Trophoblast cell (in vitro differentiated cells and primary cell): ENCODE data around the gene ZBTB20.

Experiments used
- DNase-seq, 2 donors: peaks; one replicate each; pipeline ENCODE4 v3.0.0-alpha.2; 2016
- H2AFZ ChIP-seq: 2 replicates; pipeline ENCODE4 v1.6.1; 2013; ENCODE audit warnings: low read length, moderate library complexity, mild to moderate bottlenecking; ENCODE audit not compliant: insufficient read depth, poor library complexity
- H2AK5ac ChIP-seq: 2 replicates; pipeline ENCODE4 v1.6.1; 2013; ENCODE audit warnings: mild to moderate bottlenecking, low read length
- H2BK120ac ChIP-seq: 2 replicates; pipeline ENCODE4 v1.6.1; 2013; ENCODE audit warnings: low read length, mild to moderate bottlenecking, moderate library complexity; ENCODE audit not compliant: insufficient read depth, poor library complexity
- H2BK12ac ChIP-seq: 2 replicates; pipeline ENCODE4 v1.6.1; 2013; ENCODE audit warnings: mild to moderate bottlenecking, low read length, moderate library complexity
- H2BK5ac ChIP-seq: 2 replicates; pipeline ENCODE4 v1.6.1; 2013; ENCODE audit warnings: low read length, low read depth, moderate library complexity, mild to moderate bottlenecking; ENCODE audit not compliant: poor library complexity
- H3K14ac ChIP-seq: 2 replicates; pipeline ENCODE4 v1.6.1; 2013; ENCODE audit warnings: mild to moderate bottlenecking, low read length
- H3K18ac ChIP-seq: 2 replicates; pipeline ENCODE4 v1.6.1; 2013; ENCODE audit warnings: mild to moderate bottlenecking, low read length
- H3K23ac ChIP-seq: 2 replicates; pipeline ENCODE4 v1.6.1; 2013; ENCODE audit warnings: low read length
- H3K27ac ChIP-seq: 2 replicates; pipeline ENCODE4 v1.5.1; 2013; ENCODE audit warnings: low read depth, mild to moderate bottlenecking, inconsistent platforms, low read length, moderate library complexity
- H3K27me3 ChIP-seq: 2 replicates; pipeline ENCODE4 v1.6.1; 2013; ENCODE audit warnings: inconsistent platforms, mild to moderate bottlenecking, low read length, moderate library complexity; ENCODE audit not compliant: insufficient read depth
- H3K36me3 ChIP-seq, 2 experiments: 1 replicate in 1 of 2; 2 replicates in 1 of 2; pipeline ENCODE4 v1.6.1; 2013; ENCODE audit warnings: low read length in 2 of 2, mild to moderate bottlenecking in 2 of 2, moderate library complexity in 1 of 2; ENCODE audit not compliant: insufficient read depth in 2 of 2, control insufficient read depth in 1 of 2
- H3K4ac ChIP-seq: 2 replicates; pipeline ENCODE4 v1.6.1; 2013; ENCODE audit warnings: low read depth, mild to moderate bottlenecking, low read length, moderate library complexity
- H3K4me1 ChIP-seq, 2 experiments: 1 replicate in 1 of 2; 2 replicates in 1 of 2; pipeline ENCODE4 v1.6.1; 2013; ENCODE audit warnings: low read length in 2 of 2, mild to moderate bottlenecking in 2 of 2, moderate library complexity in 1 of 2; ENCODE audit not compliant: insufficient read depth in 2 of 2, control insufficient read depth in 1 of 2
- H3K4me2 ChIP-seq: 2 replicates; pipeline ENCODE4 v1.6.1; 2013; ENCODE audit warnings: inconsistent platforms, mild to moderate bottlenecking, low read length, moderate library complexity
- H3K4me3 ChIP-seq: 2 replicates; pipeline ENCODE4 v1.5.1; 2013; ENCODE audit warnings: mild to moderate bottlenecking, low read depth, low read length, inconsistent platforms
- H3K79me1 ChIP-seq: one replicate; pipeline ENCODE4 v1.6.1; 2013; ENCODE audit warnings: low read length
- H3K79me2 ChIP-seq: 2 replicates; pipeline ENCODE4 v1.6.1; 2013; ENCODE audit warnings: low read length, mild to moderate bottlenecking; ENCODE audit not compliant: control insufficient read depth, insufficient read depth, poor library complexity
- H3K9ac ChIP-seq: 2 replicates; pipeline ENCODE4 v1.6.1; 2013; ENCODE audit warnings: mild to moderate bottlenecking, low read length
- H3K9me3 ChIP-seq: 2 replicates; pipeline ENCODE4 v1.6.1; 2013; ENCODE audit warnings: low read depth, mild to moderate bottlenecking, control low read depth, inconsistent platforms, low read length; ENCODE audit not compliant: insufficient read depth
- H4K12ac ChIP-seq: 2 replicates; pipeline ENCODE4 v1.6.1; 2013; ENCODE audit warnings: low read depth, mild to moderate bottlenecking, low read length, moderate library complexity
- H4K8ac ChIP-seq: 2 replicates; pipeline ENCODE4 v1.6.1; 2013; ENCODE audit warnings: low read depth, mild to moderate bottlenecking, low read length, moderate library complexity
- H4K91ac ChIP-seq: one replicate; pipeline ENCODE4 v1.6.1; 2013; ENCODE audit warnings: low read depth, mild to moderate bottlenecking, low read length, moderate library complexity
- WGBS: extraction: QIAGEN DNeasy Blood & Tissue Kit; methylation state at CpG from one replicate; pipeline ENCODE4 v1.1.7; 2013; ENCODE audit warnings: missing lambda C conversion rate; ENCODE audit not compliant: insufficient read length, insufficient coverage; ENCODE audit errors: extremely low coverage; 5-methylcytosine and 5-hydroxymethylcytosine counted together

The ZBTB20 gene

DNA sequence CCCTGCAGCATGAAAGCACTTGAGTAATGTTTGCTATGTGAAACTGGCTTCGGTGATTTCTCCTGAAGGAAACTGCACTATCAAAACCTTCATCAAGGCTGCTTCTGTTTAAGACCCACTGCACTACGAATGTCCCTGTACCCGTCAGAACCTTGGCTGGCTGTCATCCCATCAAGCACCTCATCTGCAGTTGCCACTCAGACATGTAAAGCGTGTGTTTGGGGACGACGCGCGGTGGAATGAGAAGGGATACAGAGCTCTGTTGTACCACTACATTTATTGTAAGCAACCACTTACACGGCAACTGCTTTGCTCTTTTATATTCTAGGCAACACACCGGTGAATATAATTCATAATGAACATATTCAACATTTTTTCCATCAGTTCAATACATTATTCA is 705.7 kb downstream of the ZBTB20 start:
- Histone ChIP-seq H3K27ac (no peak overlapping the region), H2BK5ac (no peak overlapping the region), H3K4me2 (no peak overlapping the region), H4K12ac (no peak overlapping the region), H4K8ac (no peak overlapping the region), H3K36me3 (no peaks in the 10 kb centered on the region), H2AFZ (no peak overlapping the region), H3K14ac (no peak overlapping the region), H3K27me3 (no peaks in the 10 kb centered on the region), H3K79me1 (no peaks in the 10 kb centered on the region), H3K9me3 (no peaks in the 10 kb centered on the region), H2BK120ac (no peak overlapping the region), H3K4ac (no peak overlapping the region), H4K91ac (no peak overlapping the region), H3K79me2 (no peaks in the 10 kb centered on the region), H3K18ac (no peak overlapping the region), H2AK5ac (no peak overlapping the region), H2BK12ac (no peak overlapping the region), H3K23ac (no peak overlapping the region), H3K9ac (no peak overlapping the region), H3K4me1 (no peaks in the 10 kb centered on the region), H3K4me3 (no peak overlapping the region)
- WGBS: no CpG with 5 or more reads among the region's 10 CpGs
- DNase-seq: peak in 1 of 2 donors; percentile 16

DNA sequence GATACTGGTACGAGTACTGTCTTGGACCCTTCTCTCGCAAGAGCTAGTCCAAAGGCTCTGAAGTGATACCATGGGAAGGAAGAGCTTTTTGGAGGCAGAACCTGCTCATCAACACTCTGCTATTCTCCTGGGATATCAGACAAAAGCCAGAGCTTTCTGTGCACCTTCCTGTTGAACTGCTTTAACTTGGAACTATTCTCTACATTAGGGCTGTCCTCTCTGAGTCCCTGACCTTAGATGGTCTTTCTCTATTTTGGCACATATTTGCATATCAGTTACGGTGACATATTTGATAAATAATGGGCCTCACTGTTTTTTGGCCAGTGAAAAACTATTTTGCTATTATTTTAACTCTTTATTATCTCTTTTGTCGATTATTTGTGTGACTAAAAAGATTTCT is 706.4 kb downstream of the ZBTB20 start:
- WGBS: no CpG with 5 or more reads among the region's 4 CpGs
- Histone ChIP-seq H3K4me2 (no peak overlapping the region), H3K27me3 (no peaks in the 10 kb centered on the region), H3K9me3 (no peaks in the 10 kb centered on the region), H3K27ac (no peak overlapping the region), H3K79me1 (no peaks in the 10 kb centered on the region), H2BK5ac (no peak overlapping the region), H2BK12ac (no peak overlapping the region), H2BK120ac (no peak overlapping the region), H2AK5ac (no peak overlapping the region), H3K18ac (no peak overlapping the region), H3K36me3 (no peaks in the 10 kb centered on the region), H3K4me1 (no peaks in the 10 kb centered on the region), H4K12ac (no peak overlapping the region), H3K4me3 (no peak overlapping the region), H3K79me2 (no peaks in the 10 kb centered on the region), H4K91ac (no peak overlapping the region), H3K4ac (no peak overlapping the region), H2AFZ (no peak overlapping the region), H4K8ac (no peak overlapping the region), H3K23ac (no peak overlapping the region), H3K14ac (no peak overlapping the region), H3K9ac (no peak overlapping the region)
- DNase-seq: no peak

GRCh38 chr3:114439284-114439683 is 707.8 kb downstream of the ZBTB20 start:
- H3K9me3 ChIP-seq: no peaks in the 10 kb centered on the region
- no peaks in the 10 kb centered on the region for H3K4me1 ChIP-seq
- no peak overlapping the region for H2AFZ ChIP-seq
- no peak overlapping the region for H2BK120ac ChIP-seq
- no peak overlapping the region for H3K4me3 ChIP-seq
- H4K91ac ChIP-seq: no peak overlapping the region
- H4K8ac ChIP-seq: no peak overlapping the region
- no peak overlapping the region for H2BK12ac ChIP-seq
- H4K12ac ChIP-seq: no peak overlapping the region
- no peak overlapping the region for H3K4ac ChIP-seq
- no peaks in the 10 kb centered on the region for H3K36me3 ChIP-seq
- H3K27ac ChIP-seq: no peak overlapping the region
- no peak overlapping the region for H2BK5ac ChIP-seq
- H3K23ac ChIP-seq: no peak overlapping the region
- no peaks in the 10 kb centered on the region for H3K27me3 ChIP-seq
- DNase-seq: no peak
- no CpG with 5 or more reads among the region's 1 CpG for WGBS
- H3K4me2 ChIP-seq: no peak overlapping the region
- H3K18ac ChIP-seq: no peak overlapping the region
- no peak overlapping the region for H3K9ac ChIP-seq
- no peak overlapping the region for H3K14ac ChIP-seq
- H3K79me1 ChIP-seq: no peaks in the 10 kb centered on the region
- H3K79me2 ChIP-seq: no peaks in the 10 kb centered on the region
- no peak overlapping the region for H2AK5ac ChIP-seq

GRCh38 chr3:114437897-114438296 is 709.2 kb downstream of the ZBTB20 start:
- Histone ChIP-seq H3K14ac (no peak overlapping the region), H3K4me1 (no peaks in the 10 kb centered on the region), H3K4me3 (no peak overlapping the region), H4K91ac (no peak overlapping the region), H3K36me3 (no peaks in the 10 kb centered on the region), H4K8ac (no peak overlapping the region), H3K27me3 (no peaks in the 10 kb centered on the region), H2BK12ac (no peak overlapping the region), H3K9ac (no peak overlapping the region), H2AFZ (no peak overlapping the region), H2AK5ac (no peak overlapping the region), H3K18ac (no peak overlapping the region), H3K79me1 (no peaks in the 10 kb centered on the region), H3K9me3 (no peaks in the 10 kb centered on the region), H3K4ac (no peak overlapping the region), H3K27ac (no peak overlapping the region), H3K4me2 (no peak overlapping the region), H4K12ac (no peak overlapping the region), H3K23ac (no peak overlapping the region), H2BK5ac (no peak overlapping the region), H2BK120ac (no peak overlapping the region), H3K79me2 (no peaks in the 10 kb centered on the region)
- no CpG with 5 or more reads among the region's 2 CpGs for WGBS
- DNase-seq: no peak
